HG03354 (cell line): ENCODE data around the gene DAG1.

Experiments used
- ATAC-seq: cut with Tn5 transposase; IDR thresholded peaks from one replicate; pipeline ENCODE4 v1.9.1; 2021; ENCODE audit warnings: mild to moderate bottlenecking; ENCODE audit not compliant: unreplicated experiment, poor library complexity, severe bottlenecking

The DAG1 gene

DNA sequence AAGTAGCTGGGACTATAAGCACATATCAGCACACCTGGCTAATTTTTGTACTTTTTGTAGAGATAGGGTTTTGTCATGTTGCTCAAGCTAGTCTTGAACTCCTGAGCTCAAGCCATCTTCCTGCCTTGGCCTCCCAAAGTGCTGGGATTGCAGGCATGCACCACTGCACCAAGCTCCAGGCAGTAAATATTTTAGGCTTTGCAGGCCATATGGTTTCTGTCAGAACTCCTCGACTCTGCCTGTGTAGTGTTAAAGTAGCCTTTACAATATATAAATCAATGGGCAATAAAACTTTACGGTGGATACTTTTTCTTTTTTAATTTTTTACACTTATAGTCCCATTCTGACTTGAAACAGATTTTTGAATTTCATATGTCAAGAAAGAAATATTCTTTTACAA lies 41.6 kb downstream of the DAG1 start:
- ATAC-seq: no peak

DNA sequence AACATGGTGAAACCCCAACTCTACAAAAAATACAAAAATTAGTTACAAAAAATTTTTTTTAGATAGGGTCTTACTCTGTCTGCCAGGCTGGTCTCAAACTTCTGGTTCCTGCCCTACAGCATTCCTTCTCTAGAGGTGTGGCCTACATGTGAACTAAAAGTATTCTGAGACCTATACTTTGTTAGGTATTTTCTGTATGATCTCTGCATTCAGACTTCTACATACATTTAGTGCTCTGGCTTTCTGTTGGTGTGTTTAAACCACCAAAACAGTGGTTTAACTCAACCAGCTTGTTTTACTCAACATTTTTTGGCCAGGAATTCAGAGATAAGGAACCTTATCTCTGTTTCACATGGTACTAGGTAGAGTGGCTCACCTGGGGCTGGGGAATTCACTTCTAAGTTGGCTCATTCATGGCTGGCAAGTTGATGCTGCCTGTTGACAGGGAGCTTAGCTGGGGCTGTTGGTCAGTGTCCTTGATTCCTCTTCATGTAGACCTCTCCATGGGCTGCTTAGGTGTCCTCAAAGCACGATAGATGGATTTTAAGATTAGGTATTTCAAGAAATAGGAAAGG lies 42.8 kb downstream of the DAG1 start:
- ATAC-seq: no peak

DNA sequence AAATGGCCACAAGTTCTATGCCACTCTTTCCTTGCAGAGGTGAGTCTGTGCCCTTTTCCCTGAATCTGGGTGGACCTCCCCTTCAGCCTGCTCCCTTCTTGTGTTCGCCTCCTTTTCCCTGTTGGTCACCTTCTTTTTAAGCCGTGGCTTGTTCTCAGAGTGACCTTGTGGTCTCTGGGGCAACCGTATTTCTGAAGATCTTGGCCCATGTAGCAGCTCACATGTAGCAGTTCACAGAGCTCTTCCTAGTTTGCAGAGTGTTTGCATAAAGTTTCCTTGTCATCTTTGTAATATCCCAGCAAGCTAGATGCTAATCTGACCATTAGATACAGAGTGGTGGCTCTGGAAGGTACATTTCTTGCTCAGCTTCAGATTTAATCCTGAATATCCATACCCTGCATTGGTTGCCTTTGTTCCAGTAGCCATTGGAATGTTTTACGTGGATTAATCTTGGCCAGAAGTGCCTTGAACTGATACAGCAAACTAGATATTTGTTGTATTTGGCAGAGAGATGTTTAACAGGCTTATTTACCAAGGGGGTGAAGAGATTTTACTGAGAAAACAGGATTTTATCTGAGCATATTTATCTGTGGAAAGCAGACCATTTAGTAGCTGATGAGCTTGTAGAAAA lies 43.5 kb downstream of the DAG1 start:
- no peak for ATAC-seq

DNA sequence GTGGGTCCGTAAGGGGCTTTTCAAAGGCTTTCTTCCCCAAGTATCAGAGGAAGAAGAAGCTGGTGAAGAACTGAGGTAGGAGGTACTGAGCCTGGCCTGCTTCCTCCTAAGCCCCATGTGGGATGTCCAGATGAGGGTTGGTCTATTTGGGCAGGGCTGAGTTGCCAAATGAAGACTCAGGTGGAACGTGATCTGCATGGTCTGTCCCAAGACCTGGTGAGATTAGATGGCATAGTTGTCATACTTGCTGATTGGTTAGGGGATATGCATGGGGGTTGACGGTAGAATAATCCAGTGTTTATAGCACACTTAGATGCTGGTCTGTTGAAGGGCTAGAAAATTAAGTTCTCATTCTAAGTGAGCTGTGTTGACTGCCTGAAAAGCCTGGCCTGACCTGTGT lies 47.9 kb downstream of the DAG1 start:
- no peak for ATAC-seq

DNA sequence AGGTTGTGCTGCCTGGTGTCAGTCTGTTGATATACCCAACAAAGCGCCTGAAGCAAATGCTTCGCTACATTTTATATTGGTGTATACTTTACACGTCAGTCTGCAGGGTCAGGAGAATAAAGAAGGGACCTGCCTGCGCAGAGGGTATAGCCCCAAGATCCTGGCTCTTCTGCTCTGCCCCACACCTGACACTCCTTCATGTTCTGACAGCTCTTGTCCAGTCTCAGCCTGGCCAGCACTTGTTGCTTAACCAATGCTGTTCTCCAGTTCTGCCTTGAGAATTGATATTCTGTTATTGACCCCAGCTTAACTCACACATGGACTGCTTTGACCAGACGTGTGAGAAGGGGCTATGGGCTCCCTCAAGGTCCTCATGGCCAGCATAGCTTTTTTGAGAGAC lies 48.4 kb downstream of the DAG1 start:
- ATAC-seq: no peak

DNA sequence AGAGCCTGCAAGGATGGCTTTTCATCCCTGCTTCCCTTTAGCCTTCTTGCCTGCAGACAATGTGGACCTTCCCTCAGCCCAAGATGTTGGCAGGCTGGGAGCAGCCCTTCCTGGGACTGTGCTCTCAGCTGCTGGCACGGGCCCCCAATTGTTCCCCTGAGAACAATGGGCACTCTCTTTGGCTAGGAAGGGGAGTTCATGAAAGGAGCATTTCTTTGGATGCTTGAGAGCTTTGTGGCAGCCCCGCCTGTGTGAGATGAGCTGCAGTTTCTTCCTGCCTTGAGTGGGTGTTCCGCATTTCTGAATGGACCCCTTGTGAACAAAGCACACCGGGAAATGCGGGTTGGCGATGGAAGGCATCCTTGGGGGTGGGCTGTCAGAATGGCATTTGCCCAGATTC lies 49.2 kb downstream of the DAG1 start:
- ATAC-seq: no peak

DNA sequence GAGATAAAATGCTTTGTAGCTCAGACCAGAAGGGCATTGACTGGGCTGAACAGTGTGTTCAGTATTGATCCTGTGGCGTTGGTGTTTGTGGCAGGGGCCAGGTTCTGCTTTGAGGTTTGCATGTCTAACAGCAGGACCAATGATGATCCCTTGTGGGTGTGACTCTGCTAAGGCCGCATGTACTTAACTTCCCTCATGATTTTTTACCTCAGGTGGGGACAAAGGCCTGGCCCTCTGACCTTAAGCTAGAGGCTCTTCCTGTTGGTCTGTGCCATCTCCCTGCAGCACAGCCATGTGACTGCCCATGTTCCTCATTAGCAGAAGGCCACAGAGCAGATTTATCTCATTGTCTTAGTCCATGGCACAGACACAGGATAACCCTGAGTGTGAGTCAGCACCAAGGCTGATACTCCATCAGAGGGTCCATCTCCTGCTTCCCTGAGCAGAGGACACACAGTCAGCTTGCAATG lies 49.9 kb downstream of the DAG1 start:
- no peak for ATAC-seq

DNA sequence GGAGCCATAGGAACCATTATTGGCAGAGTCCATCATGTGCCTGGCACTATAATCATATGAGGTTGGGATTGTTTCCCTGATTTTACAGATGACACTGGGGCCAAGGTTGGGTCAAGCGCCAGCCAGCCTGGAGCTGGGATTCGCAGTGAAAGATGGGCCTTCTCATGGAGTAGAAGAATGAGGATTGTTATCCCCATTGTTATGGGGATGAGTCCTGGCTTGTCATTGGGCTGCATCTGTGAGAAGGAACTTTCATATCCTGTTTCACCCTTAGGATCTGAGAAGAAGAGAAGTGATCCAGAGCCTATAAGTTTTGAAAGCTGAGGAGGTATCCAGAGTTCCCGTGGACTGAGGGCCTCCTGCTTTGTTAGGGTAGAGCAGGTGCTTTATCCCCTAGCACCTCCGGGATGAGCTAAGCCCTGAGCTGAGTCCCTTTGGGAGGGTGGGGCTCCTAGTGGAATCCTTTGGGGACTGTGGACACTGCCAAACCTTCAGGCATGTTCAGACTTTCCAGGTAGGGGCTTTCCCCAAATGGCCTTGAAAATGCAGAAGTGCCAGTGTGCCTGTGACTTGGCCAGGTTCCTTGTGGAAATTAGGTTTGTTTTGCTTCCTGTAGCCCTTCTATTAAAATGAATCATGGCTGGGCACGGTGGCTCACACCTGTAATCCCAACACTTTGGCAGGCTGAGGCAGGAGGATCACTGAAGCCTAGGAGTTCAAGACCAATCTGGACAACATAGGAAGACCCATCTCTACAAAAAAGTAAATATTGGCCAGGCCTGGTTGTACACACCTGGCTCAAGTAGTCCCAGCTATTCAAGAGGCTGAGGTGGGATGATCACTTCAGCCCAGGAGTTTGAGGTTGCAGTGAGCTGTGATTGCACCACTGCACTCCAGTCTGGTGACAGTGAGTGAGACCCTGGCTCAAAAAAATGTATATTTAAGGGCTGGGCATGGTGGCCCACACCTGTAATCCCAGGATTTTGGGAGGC lies 54.0 kb downstream of the DAG1 start:
- no peak for ATAC-seq

DNA sequence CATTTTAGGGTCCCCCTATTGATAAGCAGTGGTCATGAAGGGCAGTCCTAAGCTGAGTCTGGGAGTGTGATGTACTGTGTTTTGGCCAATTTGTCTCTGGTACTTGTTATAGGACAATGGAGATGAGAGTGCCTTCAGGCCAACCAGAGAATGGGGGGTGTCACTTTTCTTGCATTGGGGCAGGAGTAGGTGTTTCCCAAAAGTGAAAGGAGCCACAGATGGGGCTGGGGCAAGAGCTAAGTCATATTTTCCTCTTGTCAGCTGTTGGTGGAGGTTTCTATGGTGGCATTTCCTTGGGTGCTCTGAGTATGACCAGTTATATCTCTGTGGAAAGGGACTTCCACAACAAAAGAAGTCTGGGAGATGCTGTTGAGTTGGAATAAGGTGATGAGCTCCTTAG lies 59.5 kb downstream of the DAG1 start:
- ATAC-seq: no peak

DNA sequence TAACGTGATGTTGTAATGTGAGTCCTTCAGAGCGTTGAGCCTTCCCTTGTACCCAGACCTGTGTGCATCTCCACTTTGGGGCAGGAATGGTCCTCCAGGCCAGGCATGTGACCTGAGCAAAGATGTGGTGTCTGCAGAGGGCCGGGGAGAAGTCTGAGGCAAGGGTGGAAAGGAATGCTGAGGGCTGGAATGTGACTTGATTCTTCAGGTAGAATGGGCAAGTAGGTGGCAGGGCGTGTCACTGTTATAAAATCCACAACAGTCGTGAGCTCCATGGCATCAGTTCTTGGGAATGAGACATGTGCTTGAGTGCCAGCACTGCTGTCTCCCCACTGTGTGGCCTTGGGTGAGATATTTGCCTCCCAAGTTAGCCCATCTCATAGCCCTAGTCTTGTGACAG lies 60.2 kb downstream of the DAG1 start:
- no peak for ATAC-seq

DNA sequence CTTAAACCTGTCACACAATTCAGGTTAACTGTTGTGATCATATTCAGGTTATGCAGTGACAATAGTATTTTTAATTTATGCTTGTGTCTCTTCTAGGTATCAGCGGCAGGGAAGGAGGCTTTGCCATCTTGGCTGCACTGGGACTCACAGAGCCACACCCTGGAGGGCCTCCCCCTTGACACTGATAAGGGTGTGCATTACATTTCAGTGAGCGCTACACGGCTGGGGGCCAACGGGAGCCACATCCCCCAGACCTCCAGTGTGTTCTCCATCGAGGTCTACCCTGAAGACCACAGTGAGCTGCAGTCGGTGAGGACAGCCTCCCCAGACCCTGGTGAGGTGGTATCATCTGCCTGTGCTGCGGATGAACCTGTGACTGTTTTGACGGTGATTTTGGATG lies 60.6 kb downstream of the DAG1 start:
- no peak for ATAC-seq

DNA sequence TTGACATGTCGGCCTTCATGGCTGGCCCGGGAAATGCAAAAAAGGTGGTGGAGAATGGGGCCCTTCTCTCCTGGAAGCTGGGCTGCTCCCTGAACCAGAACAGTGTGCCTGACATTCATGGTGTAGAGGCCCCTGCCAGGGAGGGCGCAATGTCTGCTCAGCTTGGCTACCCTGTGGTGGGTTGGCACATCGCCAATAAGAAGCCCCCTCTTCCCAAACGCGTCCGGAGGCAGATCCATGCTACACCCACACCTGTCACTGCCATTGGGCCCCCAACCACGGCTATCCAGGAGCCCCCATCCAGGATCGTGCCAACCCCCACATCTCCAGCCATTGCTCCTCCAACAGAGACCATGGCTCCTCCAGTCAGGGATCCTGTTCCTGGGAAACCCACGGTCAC lies 61.2 kb downstream of the DAG1 start:
- no peak for ATAC-seq

DNA sequence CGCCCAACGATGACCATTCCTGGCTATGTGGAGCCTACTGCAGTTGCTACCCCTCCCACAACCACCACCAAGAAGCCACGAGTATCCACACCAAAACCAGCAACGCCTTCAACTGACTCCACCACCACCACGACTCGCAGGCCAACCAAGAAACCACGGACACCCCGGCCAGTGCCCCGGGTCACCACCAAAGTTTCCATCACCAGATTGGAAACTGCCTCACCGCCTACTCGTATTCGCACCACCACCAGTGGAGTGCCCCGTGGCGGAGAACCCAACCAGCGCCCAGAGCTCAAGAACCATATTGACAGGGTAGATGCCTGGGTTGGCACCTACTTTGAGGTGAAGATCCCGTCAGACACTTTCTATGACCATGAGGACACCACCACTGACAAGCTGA lies 61.6 kb downstream of the DAG1 start:
- no peak for ATAC-seq

DNA sequence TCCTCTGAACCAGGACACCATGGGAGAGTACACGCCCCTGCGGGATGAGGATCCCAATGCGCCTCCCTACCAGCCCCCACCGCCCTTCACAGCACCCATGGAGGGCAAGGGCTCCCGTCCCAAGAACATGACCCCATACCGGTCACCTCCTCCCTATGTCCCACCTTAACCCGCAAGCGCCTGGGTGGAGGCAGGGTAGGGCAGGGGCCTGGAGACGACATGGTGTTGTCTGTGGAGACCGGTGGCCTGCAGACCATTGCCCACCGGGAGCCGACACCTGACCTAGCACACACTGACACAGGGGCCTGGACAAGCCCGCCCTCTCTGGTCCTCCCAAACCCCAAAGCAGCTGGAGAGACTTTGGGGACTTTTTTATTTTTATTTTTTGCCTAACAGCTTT lies 63.0 kb downstream of the DAG1 start:
- no peak for ATAC-seq

DNA sequence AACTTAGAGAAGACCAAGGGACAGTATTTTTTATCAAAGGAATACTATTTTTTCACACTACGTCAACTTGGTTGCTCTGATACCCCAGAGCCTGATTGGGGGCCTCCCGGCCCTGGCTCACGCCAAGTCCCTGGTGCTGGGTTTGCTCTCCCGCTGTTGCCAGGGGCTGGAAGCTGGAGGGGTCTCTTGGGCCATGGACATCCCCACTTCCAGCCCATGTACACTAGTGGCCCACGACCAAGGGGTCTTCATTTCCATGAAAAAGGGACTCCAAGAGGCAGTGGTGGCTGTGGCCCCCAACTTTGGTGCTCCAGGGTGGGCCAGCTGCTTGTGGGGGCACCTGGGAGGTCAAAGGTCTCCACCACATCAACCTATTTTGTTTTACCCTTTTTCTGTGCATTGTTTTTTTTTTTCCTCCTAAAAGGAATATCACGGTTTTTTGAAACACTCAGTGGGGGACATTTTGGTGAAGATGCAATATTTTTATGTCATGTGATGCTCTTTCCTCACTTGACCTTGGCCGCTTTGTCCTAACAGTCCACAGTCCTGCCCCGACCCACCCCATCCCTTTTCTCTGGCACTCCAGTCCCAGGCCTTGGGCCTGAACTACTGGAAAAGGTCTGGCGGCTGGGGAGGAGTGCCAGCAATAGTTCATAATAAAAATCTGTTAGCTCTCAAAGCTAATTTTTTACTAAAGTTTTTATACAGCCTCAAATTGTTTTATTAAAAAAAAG lies 63.9 kb downstream of the DAG1 start:
- ATAC-seq: no peak

DNA sequence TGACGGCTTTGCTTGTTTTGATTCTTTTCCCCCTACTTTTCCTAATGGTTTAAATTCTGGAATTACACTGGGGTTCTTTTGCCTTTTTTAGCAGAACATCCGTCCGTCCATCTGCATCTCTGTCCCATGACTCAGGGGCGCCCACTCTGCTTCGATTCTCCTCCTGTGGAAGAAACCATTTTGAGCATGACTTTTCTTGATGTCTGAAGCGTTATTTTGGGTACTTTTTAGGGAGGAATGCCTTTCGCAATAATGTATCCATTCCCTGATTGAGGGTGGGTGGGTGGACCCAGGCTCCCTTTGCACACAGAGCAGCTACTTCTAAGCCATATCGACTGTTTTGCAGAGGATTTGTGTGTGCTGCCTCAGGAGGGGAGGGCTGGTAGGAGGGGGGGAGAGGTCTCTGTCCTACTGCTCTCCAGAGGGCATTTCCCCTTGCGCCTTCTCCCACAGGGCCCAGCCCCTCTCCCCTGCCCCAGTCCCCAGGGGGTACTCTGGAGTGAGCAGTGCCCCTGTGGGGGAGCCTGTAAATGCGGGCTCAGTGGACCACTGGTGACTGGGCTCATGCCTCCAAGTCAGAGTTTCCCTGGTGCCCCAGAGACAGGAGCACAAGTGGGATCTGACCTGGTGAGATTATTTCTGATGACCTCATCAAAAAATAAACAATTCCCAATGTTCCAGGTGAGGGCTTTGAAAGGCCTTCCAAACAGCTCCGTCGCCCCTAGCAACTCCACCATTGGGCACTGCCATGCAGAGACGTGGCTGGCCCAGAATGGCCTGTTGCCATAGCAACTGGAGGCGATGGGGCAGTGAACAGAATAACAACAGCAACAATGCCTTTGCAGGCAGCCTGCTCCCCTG lies 64.7 kb downstream of the DAG1 start:
- no peak for ATAC-seq

DNA sequence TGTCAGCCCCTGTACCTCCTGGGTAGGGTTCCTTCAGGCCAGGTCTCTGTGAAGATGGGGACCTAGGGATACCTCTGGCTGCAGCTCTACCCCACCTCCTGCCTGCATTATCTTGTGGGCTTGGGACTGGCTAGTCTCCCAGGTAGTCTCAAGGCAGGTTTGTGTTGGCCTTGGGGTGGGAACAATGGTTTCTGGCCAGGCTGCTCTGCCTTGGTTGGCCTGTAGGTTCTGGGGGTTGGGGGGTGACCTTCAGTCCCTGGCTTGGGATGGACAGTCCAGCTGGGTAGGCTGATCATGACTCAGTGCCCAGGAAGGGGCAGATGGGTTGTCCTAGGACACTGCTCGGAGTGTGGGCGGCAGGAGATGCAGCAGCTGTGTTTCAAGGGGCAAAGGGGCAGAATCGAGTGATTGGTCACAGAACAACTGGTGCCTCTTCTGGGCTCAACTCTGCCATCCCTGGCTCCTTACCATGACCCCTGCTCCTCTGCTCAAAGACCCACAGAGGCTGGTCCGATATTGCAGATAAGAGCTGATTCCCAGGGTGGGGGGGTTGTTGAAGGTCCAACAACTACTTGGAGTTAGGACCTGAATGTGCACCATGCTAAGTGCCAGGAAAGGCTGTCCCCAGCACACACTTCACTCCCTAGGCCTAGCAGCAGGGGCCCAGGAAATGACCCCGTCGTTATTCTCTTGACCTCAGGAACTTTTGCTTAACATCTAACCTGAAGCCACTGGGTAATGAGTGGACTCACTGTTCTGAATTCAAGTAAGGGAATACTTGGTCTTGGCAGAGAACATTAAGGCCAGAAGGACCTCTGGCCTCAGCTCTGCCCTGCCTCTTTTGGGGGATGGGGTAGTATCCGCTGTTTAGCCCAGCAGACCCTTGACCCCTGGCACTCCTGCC lies 66.2 kb downstream of the DAG1 start:
- no peak for ATAC-seq

DNA sequence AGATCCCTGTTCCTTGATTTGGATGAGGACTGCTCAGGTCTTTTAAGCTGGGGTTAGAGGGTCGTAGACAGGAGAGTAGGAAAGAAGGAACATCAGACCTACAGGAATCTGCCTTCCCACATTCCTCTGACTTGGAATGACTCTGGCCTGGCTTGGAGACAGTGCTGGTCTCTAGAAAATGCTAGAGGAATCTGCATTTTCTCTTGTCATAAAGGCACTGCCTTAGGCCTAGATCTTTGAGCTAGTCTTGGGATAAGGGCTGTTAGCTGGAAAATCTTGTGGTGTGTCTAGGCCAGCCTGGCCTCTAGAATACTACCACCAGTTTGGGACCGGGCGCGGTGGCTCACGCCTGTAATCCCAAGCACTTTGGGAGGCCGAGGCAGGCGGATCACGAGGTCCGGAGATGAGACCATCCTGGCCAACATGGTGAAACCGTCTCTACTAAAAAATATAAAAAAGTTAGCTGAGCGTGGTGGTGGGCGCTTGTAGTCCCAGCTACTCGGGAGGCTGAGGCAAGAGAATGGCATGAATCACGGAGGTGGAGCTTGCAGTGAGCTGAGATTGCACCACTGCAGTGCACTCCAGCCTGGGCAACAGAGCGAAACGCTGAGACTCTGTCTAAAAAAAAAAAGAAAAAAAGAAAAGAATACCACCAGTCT lies 66.9 kb downstream of the DAG1 start:
- ATAC-seq: no peak
